ENCODE data around the gene ARID5B.

Gene ARID5B

DNA sequence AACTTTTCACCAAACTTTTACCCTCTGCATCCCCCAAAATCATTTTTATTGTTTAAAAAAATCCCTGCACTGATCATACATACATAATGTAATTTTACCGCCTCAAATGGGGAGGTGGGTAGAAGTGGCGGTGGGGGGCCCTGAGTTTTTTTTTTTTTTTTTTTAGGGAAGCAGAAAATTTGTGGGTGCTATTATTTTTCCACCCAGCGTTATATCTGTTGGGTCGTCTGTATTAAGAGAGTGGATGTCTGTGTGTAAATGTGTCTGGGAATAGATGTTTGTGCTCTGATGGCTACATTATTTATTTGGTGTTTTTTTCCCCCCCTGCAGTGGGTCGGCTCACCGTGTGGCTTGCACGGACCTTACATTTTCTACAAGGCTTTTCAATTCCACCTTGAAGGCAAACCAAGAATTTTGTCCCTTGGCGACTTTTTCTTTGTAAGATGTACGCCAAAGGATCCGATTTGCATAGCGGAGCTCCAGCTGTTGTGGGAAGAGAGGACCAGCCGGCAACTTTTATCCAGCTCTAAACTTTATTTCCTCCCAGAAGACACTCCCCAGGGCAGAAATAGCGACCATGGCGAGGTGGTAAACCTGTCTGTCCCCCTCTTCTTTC lies 438 bp downstream of the ARID5B start:
- DNase-seq (ENCODE audit: insufficient read length, low spot score) = no peak
- no peak for TF ChIP-seq CTCF (IDR thresholded peaks at IDR 0.05; ENCODE audit: insufficient read depth, missing control alignments)
- FAIRE-seq = no peak

DNA sequence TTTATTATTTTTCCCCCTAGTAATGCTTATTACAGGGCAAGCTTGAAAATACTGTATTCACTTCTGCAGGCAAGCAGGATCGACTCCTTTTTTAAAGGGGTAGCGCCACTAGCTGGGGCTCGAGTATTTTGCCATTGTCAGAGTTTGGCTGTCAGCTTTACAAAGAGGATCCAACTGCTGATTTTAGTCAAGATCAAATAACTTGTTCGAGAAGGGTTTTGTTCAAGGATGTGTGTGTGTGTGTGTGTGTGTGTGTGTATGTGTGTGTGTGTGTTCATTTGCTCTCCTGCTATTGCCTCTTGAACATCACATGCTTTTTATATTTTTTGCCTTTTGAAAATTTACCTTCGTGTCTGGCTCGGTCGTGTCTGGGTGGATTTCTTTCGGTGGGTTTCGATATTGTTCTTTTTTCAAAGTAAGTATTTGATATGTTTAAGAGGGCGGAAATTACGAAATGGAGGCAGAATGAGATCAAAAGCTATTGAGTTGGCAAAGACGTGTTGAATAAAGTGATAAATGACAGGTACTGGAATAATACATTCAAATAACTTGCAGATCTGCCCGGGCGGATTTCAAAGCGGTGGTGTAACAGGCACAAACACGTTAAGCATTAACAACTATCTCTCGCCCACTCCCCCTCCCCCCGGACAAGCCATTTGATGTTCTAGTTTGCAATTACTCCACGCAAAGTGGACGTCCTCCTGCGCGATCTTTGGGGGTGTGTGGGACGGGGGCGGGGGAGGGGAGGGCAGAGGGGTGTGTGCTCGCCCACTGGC lies 1.1 kb downstream of the ARID5B start:
- TF ChIP-seq CTCF (IDR thresholded peaks at IDR 0.05; ENCODE audit: insufficient read depth, missing control alignments) = peak; percentile 29
- DNase-seq (ENCODE audit: insufficient read length, low spot score) = no peak
- FAIRE-seq = no peak

- FAIRE-seq (no peak), DNase-seq (ENCODE audit: insufficient read length, low spot score) (no peak)
Observed at GRCh38 chr10:61903221-61903927, 1.9 kb downstream of the ARID5B start.

DNA sequence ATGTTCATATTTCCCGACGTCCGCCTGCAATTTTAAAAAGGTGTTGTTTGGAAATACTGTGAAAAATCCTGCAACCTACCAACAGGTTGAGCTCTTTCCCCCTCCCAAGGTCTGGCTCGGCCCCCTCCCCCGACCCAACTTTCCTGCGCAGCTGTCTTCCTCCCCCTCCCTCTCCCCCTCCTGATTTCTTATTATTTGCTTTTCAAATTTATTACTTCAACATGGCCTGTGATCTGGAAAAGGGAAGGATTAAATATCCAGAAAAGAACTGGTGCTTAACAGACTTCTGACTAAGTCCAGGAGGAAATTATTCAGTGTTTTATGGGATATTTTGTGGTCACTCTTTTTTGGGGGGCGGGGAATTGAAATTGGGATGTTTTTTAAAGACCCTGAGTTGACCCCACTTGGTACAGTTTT lies 2.4 kb downstream of the ARID5B start:
- no peak for DNase-seq (ENCODE audit: insufficient read length, low spot score)
- TF ChIP-seq CTCF (IDR thresholded peaks at IDR 0.05; ENCODE audit: insufficient read depth, missing control alignments) = no peak

More at GRCh38 chr10:61903221-61903927, 1.9 kb downstream of the ARID5B start:
- no peak for TF ChIP-seq CTCF (IDR thresholded peaks at IDR 0.05; ENCODE audit: insufficient read depth, missing control alignments)

DNA sequence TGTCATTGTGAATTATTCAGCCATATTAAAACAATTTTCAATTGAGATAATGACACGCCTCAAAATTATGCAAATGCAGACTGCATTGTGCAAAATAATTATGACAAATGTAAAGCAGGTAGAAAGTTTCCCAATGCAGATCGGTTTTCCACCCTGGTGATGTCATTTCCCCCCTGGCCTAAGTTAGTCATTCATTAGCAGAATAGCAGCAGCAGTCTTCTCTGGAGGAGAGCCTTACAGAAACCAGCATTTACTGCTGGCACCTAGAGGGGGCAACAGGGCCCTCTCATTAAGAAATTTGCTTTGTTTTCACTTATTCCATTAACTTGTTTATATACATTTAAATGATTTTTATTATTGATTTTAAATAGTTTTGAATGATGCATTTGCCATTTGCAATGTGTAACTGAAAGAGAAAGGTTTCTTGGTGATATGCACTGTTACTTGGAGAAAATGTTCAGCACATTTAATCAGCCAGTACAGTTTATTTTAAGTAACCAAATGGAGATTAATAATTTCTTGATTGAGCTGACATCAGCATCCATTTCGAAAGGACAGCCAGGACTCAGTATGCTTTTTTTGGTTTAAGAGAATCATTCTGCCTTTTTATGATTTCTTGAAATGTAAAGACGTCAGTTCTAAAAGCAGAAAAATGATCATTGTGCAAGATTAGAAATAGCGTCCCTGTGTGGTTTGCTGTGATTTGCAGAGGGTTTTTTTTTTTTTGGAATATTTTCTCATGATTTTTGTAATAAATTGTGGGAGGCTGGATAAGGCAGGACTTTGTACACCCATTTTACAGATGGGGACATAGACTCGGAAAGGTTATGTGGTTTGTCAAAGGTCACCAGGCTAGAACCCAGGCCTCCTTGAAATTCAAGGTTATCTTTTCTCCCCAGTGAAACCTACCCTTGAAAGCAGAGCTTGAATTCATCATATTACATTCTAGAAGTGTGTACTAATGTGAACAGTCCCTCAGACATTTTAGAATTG lies 3.5 kb downstream of the ARID5B start:
- no peak for FAIRE-seq
- no peak for TF ChIP-seq CTCF (IDR thresholded peaks at IDR 0.05; ENCODE audit: insufficient read depth, missing control alignments)
- DNase-seq (ENCODE audit: insufficient read length, low spot score) = no peak

More for the DNA sequence above, 2.4 kb downstream of the ARID5B start:
- no peak for FAIRE-seq

GRCh38 chr10:61905837-61906561 lies 4.5 kb downstream of the ARID5B start:
- DNase-seq (ENCODE audit: insufficient read length, low spot score) (no peak), FAIRE-seq (no peak)
- TF ChIP-seq CTCF (IDR thresholded peaks at IDR 0.05; ENCODE audit: insufficient read depth, missing control alignments) = no peak

Data from D721Med (cell line).